BJ (cell line): ENCODE results near the gene GCNT1. TPM values are rescaled to one million over a fixed set of nuclear protein-coding genes. Genes with fewer than 3 reads are reported as not detected.
"Not testable (repeated sequence)": the region's sequence is repeated elsewhere in the genome, so short reads cannot be mapped to it uniquely, and the experiment has no call there.

Source experiments
- CTCF ChIA-PET: fragments of 350-600 bp; formaldehyde crosslinking; extraction: SDS; loops from one replicate; lab custom pipeline; 2021; ENCODE audit warnings: antibody characterized with exemption, inconsistent platforms; lab: Yijun Ruan, JAX
- POLR2A ChIA-PET: fragments of 300-600 bp; sonication (Branson Sonifier 250); formaldehyde crosslinking; extraction: SDS; loops from one replicate; lab custom pipeline; 2021; ENCODE audit warnings: antibody characterized with exemption; lab: Charles Lee
- DNase-seq: peaks from one replicate; pipeline ENCODE4 v3.0.0-alpha.2; 2011; ENCODE audit warnings: low read depth
- H3K27me3 ChIP-seq: 2 replicates; pipeline ENCODE4 v1.6.0; 2011; ENCODE audit warnings: low read length; ENCODE audit not compliant: control insufficient read depth, insufficient read depth
- H3K36me3 ChIP-seq: 2 replicates; pipeline ENCODE4 v1.5.1; 2011; ENCODE audit warnings: low read length; ENCODE audit not compliant: control insufficient read depth, insufficient read depth
- H3K4me3 ChIP-seq: 2 replicates; pipeline ENCODE4 v1.5.1; 2011; ENCODE audit warnings: low read depth, mild to moderate bottlenecking, control low read depth, low read length
- CTCF ChIP-seq: IDR thresholded peaks from 2 replicates; pipeline ENCODE4 v1.5.1; 2011; ENCODE audit warnings: low read depth, mild to moderate bottlenecking, control low read depth, inconsistent platforms, low read length, moderate library complexity; ENCODE audit not compliant: insufficient read depth
- polyA plus RNA-seq: library from polyadenylated mRNA; depleted of rRNA; stranded (reverse); fragments of >200 nt; gene quantifications from 2 replicates; pipeline ENCODE4 v1.2.3, GENCODE V29; 2011

The GCNT1 gene
- polyA plus RNA-seq, 1 experiment: 23.0 TPM

DNA sequence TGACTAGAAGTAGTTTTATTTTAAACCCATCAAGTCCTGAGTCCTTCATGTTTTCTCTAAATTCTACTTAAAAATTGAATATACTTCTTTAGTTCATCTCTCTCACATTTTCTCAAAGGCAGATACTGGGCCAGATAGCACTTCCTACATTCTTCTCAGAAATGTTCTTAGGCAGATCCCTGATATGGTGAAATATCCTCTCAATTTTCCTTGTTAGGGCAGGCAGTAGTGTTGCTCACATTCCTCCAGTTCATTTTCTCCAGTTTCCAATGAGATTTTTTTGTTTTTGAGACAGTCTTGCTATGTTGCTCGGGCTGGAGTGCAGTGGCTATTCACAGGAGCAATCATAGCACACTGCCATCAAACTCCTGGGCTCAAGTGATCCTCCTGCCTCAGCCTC is 5.7 kb downstream of the GCNT1 start:
- no peak for DNase-seq
- POLR2A ChIA-PET: no interaction called here

DNA sequence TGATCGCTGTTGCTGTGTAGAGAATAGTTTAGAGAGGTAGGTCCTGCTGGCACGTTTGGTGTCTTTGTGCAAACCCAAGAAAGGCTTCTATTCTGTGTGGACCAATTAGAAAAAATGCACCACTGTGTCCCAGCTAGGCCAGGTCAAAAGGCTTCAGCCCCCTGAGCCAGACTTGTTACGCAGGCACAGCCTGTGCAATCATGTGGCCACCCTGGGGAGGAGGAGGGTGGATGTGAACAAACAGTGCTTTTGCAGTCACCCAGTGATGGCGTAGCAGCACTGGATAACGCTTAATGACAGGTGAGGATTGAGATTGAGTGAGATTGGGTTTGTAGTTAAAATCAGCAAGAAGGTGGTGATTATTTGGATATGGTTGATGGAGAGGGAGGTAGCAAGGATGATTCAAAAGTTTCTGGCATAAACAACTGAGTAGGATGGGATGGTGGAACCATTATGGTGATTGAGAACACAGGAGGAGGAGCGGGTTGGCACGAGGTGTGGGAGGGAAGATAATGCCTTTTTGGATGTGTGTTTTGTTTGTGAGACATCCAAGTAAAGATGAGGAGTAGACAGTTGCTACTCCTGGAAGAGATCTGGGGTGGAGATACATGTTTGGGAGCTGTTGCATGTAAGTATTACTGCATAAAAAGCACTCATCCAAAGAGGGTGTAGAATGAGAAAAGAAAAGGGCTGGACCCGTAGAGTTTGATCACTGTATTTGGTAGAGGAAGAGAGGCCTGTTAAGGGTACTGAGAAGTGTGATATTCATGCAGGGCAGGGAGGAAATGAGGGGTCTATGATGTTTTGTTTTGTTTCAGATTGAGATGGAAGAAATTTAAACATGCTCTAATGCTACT is 6.7 kb downstream of the GCNT1 start:
- DNase-seq: no peak
- ChIA-PET POLR2A (no interaction called here), CTCF (no interaction called here)
- peaks cover 1% of the 10 kb centered on the region for H3K36me3 ChIP-seq
- H3K4me3 ChIP-seq: no peak overlapping the region
- TF ChIP-seq CTCF: no peak
- H3K27me3 ChIP-seq: no peaks in the 10 kb centered on the region

More for the DNA sequence above, 5.7 kb downstream of the GCNT1 start:
- CTCF ChIA-PET: no interaction called here
- Histone ChIP-seq H3K36me3 (peaks cover 1% of the 10 kb centered on the region), H3K4me3 (no peak overlapping the region), H3K27me3 (no peaks in the 10 kb centered on the region)
- TF ChIP-seq CTCF: no peak

DNA sequence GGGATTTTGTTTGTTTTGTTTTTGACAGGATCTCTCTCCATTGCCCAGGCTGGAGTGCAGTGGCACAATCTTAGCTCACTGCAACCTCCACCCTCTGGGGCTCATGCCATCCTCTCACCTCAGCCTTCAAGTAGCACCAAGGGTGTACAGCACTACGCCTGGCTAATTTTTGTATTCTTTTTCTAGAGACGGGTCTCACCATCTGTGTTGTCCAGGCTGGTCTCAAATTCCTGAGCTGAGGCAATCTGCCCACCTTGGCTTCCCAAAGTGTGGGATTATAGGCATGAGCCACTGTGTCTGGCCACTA is 7.3 kb downstream of the GCNT1 start:
- ChIA-PET POLR2A (no interaction called here), CTCF (no interaction called here)
- no peak for TF ChIP-seq CTCF
- Histone ChIP-seq H3K4me3 (no peak overlapping the region), H3K36me3 (peaks cover 1% of the 10 kb centered on the region), H3K27me3 (no peaks in the 10 kb centered on the region)
- DNase-seq: no peak

GRCh38 chr9:76474419-76474818 is 15.4 kb downstream of the GCNT1 start:
- no peak for DNase-seq
- POLR2A ChIA-PET: no interaction called here
- TF ChIP-seq CTCF: no peak
- H3K36me3 ChIP-seq: no peaks in the 10 kb centered on the region; the same call in 1 of the 2 replicates
- H3K4me3 ChIP-seq: no peak overlapping the region
- H3K27me3 ChIP-seq: no peaks in the 10 kb centered on the region
- CTCF ChIA-PET: interaction anchor here (1.1 to 1.7 kb wide), 3 partner anchors 9 to 19 kb away, joined by 3 to 5 read pairs (median 4); partner anchors contain the start of gene GCNT1

- CTCF ChIA-PET: interaction anchor here (1.2 kb wide), 1 partner anchor 20 kb away, joined by 3 read pairs; no protein-coding TSS in a partner anchor
- TF ChIP-seq CTCF: no peak
- no peaks in the 10 kb centered on the region; the same call in 1 of the 2 replicates for H3K36me3 ChIP-seq
- no peak for DNase-seq
- H3K4me3 ChIP-seq: no peak overlapping the region
- POLR2A ChIA-PET: no interaction called here
- H3K27me3 ChIP-seq: no peaks in the 10 kb centered on the region
These were observed 16.7 kb downstream of the GCNT1 start for GRCh38 chr9:76475686-76476085.

DNA sequence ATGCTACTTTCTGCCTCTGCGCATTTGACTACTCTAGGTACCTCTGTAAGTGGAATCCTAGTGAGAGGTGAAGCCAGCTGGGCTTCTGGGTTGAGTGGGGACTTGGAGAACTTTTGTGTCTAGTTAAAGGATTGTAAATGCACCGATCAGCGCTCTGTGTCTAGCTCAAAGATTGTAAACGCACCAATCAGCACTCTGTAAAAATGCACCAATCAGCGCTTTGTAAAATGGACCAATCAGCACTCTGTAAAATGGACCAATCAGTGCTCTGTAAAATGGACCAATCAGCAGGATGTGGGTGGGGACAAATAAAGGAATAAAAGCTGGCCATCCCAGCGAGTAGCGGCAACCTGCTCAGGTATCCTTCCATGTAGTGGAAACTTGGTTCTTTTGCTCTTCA is 18.8 kb downstream of the GCNT1 start:
- POLR2A ChIA-PET, H3K4me3 ChIP-seq, DNase-seq, H3K27me3 ChIP-seq, H3K36me3 ChIP-seq: not testable (repeated sequence)
- CTCF ChIA-PET: interaction anchor here (0.7 kb wide), 1 partner anchor 167 kb away, joined by 3 read pairs; no protein-coding TSS in a partner anchor
